Measurements from ENCODE around the gene CDAN1. TPM values are rescaled to one million over a fixed set of nuclear protein-coding genes. Genes with fewer than 3 reads are reported as not detected.

Gene CDAN1
- total and polyA plus RNA-seq, 2 of the 8 experiments (the other 6 are each of a cell fraction or from before 2014, with no cell fraction given) = 4.5 to 18.6 TPM

DNA sequence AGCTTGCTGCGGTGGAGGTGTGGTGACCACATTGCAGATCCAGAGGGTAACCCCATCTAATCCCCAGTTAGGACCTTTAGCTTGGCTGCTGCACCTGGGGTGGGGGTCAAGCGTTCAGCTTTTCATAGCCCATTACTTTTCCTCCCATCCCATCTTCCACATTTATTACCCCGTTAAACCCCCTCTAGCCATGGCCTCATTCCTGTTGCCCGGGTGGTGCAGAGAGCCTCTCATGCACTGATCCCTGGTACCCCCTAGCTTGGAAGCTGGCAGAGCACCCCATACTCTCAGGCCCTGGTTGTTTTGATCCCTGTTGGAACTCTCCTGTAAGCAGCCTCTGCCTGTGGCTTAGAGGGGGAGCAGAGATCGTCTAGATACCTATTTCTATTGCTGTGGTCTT lies 20.8 kb downstream of the CDAN1 start (continued):
- TF ChIP-seq, protein P1, sequence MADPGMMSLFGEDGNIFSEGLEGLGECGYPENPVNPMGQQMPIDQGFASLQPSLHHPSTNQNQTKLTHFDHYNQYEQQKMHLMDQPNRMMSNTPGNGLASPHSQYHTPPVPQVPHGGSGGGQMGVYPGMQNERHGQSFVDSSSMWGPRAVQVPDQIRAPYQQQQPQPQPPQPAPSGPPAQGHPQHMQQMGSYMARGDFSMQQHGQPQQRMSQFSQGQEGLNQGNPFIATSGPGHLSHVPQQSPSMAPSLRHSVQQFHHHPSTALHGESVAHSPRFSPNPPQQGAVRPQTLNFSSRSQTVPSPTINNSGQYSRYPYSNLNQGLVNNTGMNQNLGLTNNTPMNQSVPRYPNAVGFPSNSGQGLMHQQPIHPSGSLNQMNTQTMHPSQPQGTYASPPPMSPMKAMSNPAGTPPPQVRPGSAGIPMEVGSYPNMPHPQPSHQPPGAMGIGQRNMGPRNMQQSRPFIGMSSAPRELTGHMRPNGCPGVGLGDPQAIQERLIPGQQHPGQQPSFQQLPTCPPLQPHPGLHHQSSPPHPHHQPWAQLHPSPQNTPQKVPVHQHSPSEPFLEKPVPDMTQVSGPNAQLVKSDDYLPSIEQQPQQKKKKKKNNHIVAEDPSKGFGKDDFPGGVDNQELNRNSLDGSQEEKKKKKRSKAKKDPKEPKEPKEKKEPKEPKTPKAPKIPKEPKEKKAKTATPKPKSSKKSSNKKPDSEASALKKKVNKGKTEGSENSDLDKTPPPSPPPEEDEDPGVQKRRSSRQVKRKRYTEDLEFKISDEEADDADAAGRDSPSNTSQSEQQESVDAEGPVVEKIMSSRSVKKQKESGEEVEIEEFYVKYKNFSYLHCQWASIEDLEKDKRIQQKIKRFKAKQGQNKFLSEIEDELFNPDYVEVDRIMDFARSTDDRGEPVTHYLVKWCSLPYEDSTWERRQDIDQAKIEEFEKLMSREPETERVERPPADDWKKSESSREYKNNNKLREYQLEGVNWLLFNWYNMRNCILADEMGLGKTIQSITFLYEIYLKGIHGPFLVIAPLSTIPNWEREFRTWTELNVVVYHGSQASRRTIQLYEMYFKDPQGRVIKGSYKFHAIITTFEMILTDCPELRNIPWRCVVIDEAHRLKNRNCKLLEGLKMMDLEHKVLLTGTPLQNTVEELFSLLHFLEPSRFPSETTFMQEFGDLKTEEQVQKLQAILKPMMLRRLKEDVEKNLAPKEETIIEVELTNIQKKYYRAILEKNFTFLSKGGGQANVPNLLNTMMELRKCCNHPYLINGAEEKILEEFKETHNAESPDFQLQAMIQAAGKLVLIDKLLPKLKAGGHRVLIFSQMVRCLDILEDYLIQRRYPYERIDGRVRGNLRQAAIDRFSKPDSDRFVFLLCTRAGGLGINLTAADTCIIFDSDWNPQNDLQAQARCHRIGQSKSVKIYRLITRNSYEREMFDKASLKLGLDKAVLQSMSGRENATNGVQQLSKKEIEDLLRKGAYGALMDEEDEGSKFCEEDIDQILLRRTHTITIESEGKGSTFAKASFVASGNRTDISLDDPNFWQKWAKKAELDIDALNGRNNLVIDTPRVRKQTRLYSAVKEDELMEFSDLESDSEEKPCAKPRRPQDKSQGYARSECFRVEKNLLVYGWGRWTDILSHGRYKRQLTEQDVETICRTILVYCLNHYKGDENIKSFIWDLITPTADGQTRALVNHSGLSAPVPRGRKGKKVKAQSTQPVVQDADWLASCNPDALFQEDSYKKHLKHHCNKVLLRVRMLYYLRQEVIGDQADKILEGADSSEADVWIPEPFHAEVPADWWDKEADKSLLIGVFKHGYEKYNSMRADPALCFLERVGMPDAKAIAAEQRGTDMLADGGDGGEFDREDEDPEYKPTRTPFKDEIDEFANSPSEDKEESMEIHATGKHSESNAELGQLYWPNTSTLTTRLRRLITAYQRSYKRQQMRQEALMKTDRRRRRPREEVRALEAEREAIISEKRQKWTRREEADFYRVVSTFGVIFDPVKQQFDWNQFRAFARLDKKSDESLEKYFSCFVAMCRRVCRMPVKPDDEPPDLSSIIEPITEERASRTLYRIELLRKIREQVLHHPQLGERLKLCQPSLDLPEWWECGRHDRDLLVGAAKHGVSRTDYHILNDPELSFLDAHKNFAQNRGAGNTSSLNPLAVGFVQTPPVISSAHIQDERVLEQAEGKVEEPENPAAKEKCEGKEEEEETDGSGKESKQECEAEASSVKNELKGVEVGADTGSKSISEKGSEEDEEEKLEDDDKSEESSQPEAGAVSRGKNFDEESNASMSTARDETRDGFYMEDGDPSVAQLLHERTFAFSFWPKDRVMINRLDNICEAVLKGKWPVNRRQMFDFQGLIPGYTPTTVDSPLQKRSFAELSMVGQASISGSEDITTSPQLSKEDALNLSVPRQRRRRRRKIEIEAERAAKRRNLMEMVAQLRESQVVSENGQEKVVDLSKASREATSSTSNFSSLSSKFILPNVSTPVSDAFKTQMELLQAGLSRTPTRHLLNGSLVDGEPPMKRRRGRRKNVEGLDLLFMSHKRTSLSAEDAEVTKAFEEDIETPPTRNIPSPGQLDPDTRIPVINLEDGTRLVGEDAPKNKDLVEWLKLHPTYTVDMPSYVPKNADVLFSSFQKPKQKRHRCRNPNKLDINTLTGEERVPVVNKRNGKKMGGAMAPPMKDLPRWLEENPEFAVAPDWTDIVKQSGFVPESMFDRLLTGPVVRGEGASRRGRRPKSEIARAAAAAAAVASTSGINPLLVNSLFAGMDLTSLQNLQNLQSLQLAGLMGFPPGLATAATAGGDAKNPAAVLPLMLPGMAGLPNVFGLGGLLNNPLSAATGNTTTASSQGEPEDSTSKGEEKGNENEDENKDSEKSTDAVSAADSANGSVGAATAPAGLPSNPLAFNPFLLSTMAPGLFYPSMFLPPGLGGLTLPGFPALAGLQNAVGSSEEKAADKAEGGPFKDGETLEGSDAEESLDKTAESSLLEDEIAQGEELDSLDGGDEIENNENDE (IDR thresholded peaks at IDR 0.05; ENCODE audit: insufficient replicate concordance, low read length) = no peak
- TF ChIP-seq JUND (IDR thresholded peaks at IDR 0.05; ENCODE audit: low read length) (no peak), SP4 (IDR thresholded peaks at IDR 0.05; ENCODE audit: low read length) (no peak), KDM5A (IDR thresholded peaks at IDR 0.05; ENCODE audit: low read length) (no peak), CBX5 (IDR thresholded peaks at IDR 0.05; ENCODE audit: low read depth, low read length) (no peak)
